Astrocyte of the cerebellum (primary cell): ENCODE data around the gene WNT2.

Experiments used
- DNase-seq: peaks from one replicate; pipeline ENCODE4 v3.0.0-alpha.2; 2011; ENCODE audit warnings: low read depth
- H3K4me3 ChIP-seq: 2 replicates; pipeline ENCODE4 v1.5.1; 2011; ENCODE audit warnings: mild to moderate bottlenecking, low read depth, low read length, moderate library complexity
- in situ Hi-C: cut with HindIII; loops from 2 replicates; pipeline ENCODE4 v1.10.0; 2017; ENCODE audit warnings: low sequenced_read_pairs
- TF ChIP-seq, protein P1 (sequence below): IDR thresholded peaks from 2 replicates; pipeline ENCODE4 v1.5.1; 2012; ENCODE audit warnings: low read length, low read depth, moderate library complexity, mild to moderate bottlenecking; ENCODE audit errors: missing control alignments

Gene WNT2

DNA sequence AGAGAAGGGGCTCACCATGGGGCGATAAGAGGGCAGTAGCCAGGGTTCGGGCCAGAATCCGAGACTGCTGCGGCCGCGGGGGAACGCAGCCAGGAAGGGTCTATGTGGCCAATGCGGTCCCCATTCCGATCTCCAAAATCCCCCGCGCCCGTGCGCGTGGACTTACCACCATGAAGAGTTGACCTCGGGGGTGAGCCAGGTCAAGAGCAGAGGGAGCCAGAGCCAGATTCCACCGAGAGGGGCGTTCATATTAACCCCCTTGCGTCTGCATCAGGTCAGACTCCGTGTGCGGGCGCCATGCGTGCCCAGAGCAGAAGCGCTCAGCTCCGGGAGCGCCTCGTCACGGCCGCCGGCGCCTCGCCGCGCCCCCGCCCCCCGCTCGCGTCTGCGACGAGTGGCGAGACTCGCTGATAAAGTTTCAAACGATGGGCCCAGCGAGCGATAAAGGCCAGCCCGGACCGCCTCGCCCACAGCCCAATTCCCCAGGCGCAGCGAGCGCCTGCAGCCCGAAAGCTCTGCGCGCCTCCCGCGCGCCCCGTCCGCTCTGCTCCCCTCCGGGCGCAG is at the start of gene WNT2:
WNT2 (minus strand) TSS at position 318 of the 564 bp plus-strand sequence; CDS start at position 249, 69 bp downstream.
- TF ChIP-seq, protein P1, sequence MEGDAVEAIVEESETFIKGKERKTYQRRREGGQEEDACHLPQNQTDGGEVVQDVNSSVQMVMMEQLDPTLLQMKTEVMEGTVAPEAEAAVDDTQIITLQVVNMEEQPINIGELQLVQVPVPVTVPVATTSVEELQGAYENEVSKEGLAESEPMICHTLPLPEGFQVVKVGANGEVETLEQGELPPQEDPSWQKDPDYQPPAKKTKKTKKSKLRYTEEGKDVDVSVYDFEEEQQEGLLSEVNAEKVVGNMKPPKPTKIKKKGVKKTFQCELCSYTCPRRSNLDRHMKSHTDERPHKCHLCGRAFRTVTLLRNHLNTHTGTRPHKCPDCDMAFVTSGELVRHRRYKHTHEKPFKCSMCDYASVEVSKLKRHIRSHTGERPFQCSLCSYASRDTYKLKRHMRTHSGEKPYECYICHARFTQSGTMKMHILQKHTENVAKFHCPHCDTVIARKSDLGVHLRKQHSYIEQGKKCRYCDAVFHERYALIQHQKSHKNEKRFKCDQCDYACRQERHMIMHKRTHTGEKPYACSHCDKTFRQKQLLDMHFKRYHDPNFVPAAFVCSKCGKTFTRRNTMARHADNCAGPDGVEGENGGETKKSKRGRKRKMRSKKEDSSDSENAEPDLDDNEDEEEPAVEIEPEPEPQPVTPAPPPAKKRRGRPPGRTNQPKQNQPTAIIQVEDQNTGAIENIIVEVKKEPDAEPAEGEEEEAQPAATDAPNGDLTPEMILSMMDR, result no peak
- peak within 1 kb of the TSS; percentile 49 for H3K4me3 ChIP-seq
- no peak for DNase-seq
- in situ Hi-C loops, result no loop called here

DNA sequence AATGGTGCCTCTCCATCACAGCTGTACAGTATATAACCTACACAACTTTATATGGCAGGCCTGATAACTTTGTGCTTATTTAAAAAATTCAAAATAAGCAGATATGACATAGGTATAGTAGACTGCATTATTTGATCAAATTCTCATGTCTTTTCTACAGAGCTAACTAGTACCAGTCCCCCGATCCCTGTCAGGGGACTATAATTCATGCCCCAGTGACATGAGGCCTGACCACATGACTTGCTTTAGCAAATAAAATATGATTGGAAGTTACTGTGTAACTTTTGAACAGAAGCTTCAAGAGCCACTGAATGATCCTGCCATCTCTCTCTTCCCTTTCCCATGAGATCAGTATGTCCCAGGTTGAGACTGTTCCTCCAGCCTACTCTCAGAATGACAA is 49.2 kb upstream of the WNT2 start:
- H3K4me3 ChIP-seq, result no peak overlapping the region
- no peak for DNase-seq
- TF ChIP-seq, protein P1, result no peak
- in situ Hi-C loops, result no loop called here

DNA sequence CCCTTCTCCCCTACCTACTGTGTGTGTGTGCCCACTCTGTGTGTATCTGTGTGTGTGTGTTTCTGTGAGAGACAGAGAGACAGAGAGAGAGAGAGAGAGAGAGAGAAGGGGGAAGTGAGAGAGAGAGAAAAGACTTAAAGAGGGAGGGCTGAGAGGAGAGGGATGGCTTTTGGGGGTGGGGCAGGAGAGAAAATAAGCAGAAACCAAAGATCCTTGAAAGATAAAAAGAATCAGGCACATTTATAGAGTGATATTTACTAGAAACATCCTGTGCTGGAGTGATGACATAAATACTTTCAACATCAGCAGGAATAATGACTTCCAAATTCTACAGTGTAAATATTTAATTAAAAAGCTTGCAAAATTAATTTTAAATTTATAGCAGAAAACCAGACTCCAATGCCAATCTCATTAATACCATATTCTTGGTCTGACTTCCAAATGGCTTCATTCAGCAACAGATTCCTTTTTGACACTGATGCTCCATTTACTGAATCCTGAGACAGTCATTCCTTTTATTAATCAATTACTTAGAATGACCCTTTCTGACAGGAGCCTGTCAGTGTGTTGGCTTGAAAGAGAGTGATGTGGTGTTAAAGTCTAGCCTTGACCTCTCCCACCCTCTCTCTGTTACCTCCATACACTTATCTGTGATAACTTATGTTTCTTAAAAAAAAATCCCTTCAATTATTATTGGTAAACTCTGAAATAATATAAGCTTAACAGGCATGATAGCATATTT is 41.7 kb upstream of the WNT2 start:
- DNase-seq, result no peak
- in situ Hi-C loops, result no loop called here
- no peak overlapping the region for H3K4me3 ChIP-seq
- TF ChIP-seq, protein P1, result no peak

DNA sequence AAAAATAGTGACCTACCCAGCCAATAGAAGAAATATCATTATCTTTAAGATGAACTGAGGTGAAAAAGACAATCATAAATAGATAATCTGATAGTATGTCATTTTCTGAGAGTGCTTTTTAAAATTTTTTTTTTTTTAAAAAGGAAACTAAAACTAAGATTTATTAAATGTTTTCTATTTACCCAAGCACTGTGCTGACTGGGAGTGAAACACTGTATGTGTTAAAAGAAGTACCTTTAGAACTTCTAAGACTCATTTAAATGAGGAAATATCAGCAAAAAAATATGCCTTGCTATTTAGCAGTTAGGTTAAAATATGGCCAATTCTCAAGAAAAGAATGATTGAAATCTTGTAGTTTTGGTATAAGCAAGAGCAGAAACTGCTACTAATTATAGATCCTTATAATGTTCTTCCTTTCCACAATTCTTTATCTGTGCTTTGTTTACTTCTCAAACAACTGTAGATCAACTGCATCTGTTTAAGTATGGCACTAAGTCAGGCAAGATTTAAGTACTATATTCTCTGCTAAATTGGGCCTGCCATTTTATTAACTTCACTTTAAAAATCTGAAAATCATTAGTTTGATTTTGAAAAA is 39.5 kb upstream of the WNT2 start:
- in situ Hi-C loops, result no loop called here

DNA sequence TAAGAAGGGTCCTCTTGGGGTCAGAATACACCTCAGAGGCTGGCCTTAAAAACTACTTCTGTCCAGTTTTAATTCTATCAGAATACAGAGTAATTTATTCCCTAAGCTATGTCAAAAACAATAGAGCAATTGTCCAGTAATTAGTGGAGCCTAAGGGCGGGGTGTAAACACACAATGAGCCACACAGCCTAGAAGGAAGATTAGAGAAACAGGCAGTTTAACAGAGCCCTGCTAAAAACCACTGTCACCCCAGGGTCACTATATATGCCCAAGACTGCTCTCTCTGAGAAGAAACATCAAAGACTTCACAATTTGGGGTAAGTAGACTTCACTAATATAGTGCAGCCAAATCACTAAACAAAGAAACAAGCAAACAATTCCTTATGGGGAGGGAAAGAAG is 27.2 kb upstream of the WNT2 start:
- in situ Hi-C loops, result no loop called here
- no peak for DNase-seq
- TF ChIP-seq, protein P1, result no peak
- H3K4me3 ChIP-seq, result no peak overlapping the region

More for the DNA sequence above, 39.5 kb upstream of the WNT2 start:
- no peak overlapping the region for H3K4me3 ChIP-seq
- TF ChIP-seq, protein P1, result no peak
- DNase-seq, result no peak

DNA sequence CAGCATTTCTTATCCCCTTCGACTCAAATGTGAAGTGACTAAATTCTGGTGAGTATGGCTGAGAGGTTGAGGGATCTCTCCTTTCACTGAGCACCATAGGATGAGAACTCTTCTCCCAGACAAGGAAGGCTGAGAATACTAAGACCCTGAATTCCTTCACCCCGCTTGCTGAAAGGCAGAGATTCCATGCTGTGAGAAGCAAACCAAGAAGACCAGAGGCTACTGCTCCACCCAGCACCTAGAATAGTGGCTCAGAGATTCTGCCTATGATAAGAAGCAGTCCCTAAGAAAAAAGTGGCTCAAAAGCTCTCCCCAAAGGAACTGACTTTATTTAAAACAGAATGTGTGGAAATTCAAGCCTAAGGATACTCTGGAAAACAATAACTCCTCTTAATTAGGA is 26.7 kb upstream of the WNT2 start:
- H3K4me3 ChIP-seq, result no peak overlapping the region
- TF ChIP-seq, protein P1, result no peak
- no peak for DNase-seq
- in situ Hi-C loops, result no loop called here
